ENCODE results near the gene COPZ1.
"Not testable (repeated sequence)": the region's sequence is repeated elsewhere in the genome, so short reads cannot be mapped to it uniquely, and the experiment has no call there.

Gene COPZ1

GRCh38 chr12:54294953-54295566 lies 29.9 kb upstream of the COPZ1 start:
- no peak for DNase-seq

DNA sequence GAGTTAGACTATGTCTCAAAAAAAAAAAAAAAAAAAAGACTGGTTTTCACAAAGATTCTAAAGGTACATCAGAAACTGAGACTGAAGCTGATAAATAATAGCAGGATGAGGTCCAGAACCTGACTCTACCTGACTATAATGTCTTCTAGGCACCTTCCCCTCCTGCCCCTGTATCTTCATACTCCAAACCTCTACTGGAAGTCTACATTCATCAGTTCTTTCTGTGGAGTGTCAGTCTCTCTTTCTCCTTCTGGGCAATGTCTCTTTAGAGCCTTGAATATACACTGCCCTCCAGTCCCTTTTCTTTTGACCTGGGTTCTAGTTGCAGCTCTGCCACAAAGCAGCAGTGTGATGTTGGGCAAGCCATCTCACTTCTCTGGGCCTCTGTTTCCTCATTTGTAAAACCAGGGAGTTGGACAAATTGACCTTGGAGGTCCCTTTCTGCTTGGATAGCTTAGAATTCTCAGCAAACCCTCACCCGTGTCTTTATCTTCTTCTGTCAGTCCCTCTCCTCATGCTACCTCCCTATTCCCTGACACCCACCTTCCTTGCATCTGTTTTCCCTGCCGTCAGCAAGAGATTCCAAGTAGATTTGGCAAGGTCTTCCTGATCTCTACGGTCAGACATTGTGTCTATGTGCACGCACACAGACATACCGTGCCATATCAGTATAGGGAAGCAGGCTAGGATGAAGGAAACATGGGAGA lies 28.4 kb upstream of the COPZ1 start:
- DNase-seq: no peak

DNA sequence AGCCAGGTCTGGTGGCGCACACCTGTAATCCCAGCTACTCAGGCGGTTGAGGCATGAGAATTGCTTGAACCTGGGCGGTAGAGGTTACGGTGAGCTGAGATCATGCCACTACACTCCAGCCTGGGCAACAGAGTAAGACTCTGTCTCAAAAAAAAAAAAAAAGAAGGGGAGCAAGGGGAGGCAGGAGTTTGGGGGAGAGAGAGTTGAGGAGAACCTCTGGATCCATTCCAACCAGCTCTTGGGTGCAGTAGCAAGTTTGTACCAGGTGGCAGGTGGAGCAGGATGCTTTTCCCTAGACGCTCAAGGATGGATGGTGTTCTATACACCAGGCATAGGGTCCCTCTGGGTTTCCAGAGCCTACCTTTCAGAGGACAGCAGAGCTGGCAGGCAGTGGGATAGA lies 26.0 kb upstream of the COPZ1 start:
- DNase-seq: no peak

DNA sequence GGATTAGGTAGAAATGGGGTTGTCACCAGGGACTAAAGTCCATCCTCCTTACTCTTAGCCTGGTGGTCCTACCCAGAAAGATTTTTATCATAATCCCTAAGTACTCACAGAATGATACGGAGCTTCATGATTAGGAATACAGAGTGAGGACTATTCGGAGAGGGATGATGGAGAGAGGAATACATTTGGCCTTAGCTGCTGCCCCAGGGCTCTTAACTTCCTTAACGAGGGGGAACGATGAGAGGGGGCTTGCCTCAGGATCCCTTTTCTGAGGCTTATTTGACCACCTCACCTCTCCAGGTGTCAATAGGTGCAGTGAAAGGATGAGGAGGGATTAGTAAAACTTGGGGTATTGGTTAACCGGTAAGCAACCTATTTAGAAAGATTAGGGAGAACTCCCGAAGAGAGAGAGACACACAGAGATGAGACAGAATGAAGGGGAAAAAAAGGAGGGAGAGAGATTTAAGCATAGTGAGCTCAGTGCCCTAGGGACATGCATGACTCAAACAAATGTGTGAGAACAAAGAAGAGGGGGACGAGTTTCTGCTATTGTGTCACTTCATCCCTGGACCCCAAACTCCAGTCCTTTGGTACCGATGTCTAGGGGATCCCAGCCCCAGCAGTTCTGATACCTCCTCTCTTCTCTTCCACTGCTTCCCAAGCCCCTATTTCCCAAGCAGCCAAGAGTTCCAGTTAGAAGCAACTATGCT lies 25.3 kb upstream of the COPZ1 start:
- no peak for DNase-seq

- no peak for DNase-seq
These were observed 24.7 kb upstream of the COPZ1 start for GRCh38 chr12:54300225-54300731.

DNA sequence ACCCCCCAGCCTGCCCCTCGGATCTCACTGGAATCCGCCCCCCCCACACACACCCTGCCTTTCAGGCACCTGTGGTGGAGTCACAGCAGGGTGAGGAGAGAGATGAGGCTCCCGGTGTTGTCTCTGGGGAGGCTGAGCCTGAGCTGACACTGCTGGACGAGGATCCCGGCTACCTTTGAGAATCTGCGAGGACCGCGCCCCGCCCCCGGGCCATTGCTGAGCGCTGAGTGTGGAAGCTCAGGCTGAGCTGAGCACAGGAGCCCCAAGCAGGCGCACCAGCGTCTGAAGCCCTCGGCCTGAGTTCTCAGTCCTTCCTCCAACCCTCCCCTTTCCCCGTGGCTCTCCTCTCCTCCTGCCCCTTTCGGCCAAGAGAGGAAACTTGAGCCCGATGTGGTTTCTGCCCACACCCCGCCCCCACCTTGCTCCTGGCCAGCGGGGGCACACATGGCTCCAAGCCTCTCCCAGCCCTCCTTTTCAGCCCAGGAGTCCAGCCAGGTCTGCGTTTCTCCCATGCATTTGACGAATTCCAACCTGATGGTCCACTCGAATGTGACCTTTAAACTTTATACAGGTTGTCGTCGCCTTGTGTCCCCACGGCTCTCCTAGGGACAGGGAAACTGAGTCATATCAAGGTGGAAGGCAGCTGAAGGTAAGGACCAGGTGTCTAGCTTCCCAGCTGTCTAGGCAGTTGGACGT lies 24.1 kb upstream of the COPZ1 start, which contains the start of gene NFE2:
Gene NFE2, minus strand, starts transcription at position 284 of the 696 bp plus-strand sequence. CDS start 5,767 bp downstream, outside the sequence.
- peak; percentile 47 for DNase-seq

DNA sequence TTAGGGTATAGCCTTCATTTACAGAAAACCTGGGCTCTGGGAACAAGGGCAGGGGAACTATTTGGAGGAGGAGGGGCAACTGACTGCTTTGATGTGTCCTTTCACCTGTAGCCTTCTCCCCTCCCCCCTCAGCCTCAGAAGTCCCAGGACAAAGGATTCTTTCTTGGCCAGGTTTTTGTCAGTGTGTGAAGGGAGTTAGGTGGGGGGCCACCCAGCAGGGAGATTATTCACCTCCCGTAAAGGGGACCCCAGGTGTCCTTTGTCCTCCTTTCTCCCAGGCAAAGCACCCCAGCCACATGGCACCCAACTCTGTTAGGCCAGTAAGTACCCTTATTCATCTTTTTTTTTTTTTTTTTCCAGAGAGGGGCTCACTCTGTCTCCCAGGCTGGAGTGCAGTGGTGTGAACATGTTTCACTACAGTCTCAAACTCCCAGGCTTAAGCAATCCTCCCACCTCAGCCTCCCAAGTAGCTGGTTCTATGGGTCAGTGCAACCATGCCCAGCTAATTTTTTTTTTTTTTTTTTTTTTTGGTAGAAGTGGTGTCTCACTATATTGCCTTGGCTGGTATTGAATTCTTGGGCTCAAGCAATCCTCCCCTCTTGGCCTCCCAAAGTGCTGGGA lies 23.4 kb upstream of the COPZ1 start:
- DNase-seq: no peak

DNA sequence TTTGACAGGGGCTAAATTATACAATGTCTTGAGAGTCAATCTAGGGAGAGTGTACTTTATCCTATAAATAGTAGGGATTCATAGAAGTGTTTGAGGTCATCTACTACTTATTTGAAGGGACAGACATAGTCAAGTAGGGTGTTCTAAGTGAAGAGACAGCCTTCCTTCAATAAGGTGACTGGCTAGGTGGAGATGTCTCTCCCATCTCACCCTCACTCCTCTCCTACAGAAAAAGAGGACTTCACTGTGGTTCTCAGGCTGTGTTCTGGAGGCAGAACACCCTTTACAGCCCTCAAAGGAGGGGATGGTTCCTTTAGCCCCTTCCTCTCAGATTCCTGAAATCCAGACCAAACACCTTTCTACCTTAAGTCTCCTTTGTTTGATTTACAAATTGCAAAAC lies 21.3 kb upstream of the COPZ1 start:
- DNase-seq: no peak

DNA sequence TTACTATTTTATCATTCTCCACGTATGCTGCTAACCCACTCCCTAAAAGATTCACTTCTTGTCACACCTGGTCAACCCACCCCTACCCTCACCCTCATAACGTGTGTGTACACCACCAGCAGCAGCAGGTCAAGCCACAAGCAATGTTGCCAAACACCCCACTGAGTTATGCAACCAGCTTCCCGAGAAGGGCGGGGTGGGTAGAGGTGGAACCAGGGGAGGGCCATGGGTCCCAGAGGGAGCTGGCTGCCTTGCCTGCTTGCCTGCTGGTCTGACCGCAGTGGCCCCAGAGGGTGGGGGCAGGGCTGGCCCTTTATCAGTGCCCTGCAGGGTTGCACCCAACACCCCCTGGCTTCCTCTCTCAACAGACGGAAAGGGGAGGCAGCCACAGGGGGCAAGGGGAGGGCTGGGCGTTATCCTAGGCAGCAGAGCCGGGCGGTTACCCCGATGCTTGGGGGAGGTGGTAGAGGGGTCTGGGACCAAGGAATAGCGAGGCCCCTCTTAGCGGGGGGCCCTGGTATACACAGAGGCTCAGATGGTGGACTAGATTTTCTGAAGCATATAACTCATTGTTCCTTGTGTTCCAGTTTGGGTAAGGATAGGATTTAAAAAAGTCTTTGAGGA lies 20.6 kb upstream of the COPZ1 start:
- no peak for DNase-seq

DNA sequence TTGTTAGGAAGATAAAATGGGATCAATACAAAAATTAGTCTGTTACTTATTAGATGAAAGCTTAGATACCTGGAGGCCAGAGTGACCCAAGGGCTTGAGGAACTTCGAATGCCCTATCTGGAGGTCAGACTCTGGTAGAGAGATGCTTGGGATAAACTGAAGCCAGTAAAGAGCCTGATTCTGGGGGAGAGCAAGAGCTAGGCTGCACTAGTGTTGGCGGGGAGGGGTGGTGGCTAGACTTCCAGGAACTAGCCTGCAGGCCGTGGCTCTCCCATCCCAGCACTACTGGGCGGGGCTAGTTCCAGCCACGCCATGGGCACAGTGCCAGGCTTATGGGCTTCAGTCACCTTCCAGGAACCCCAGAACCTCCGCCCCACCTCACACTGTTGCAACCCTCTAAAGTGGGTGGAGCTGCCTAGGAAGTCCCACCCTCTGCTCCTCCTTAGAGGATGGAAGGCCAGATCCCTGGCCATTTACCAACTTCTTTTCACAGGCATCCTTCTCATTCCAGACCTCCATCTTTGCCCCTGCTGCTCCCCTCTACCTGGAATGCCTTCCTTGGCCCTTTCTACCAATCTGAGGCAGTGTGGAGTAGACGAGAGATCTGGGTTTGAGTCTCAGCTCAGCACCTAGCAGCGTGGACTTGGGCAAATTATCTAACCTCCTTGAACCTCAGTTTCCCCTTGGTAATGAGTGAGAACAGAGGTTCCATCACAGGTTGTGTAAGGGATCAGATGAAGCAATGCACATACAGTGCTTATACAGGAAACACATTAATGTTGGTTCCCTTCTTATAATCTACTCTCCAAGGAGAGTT lies 17.8 kb upstream of the COPZ1 start:
- DNase-seq: no peak

DNA sequence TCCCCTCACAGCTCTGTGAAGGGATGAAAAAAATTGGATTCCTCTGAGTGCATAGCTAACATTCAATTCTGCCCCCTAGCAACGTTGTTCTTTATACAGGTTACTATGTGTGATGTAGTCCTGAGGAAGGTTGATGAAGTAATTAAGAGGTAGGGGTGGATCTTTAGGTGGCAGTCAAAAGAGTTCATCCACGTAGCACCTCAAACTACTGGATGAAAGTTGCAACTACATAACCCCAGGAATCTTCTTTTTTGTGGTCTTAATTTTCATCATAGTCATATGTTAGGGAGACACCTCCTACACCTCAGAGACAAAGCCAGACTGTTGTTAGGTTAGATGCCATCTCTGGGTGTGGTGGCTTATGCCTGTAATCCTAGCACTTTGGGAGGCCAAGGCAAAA lies 13.9 kb upstream of the COPZ1 start:
- no peak for DNase-seq

GRCh38 chr12:54312309-54312708 lies 12.6 kb upstream of the COPZ1 start:
- DNase-seq: not testable (repeated sequence)

GRCh38 chr12:54321363-54321762 lies 3.6 kb upstream of the COPZ1 start:
- DNase-seq: no peak

- not testable (repeated sequence) for DNase-seq
These were observed 645 bp downstream of the COPZ1 start for GRCh38 chr12:54325442-54326109.

DNA sequence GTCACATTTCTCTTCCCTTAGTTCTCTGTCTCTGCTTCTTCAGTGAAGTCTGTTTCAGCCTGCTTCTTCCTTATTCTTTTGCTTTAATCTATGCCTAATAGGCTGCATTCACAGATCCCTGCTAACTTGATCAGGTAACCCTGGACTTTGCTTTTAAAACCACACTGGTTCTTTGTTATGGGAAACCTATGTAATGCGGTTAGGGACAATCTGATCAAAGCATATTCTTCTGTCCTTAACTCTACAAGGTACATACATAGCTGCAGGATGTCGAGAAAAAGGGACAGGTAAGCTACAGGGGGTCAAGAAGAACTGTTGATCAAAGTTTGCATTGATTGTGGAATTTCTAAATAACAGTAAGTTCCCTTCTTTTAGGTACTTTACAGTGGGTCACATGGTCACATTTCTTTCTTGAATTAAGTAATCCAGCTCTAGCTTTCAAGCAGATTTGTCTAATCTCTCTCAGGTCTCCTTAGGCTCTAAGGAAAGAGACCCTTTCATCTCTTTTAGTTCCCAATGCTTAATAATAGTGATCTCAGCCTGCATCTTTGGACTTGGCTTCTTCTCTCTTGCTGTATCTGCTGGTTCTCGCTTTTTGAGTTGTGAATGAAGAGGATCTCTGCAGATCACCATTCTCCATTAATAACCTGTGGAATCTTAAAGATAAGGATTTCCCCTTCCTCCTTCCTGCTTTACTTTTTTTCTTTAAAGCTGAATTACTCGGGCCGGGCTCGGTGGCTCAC lies 3.8 kb downstream of the COPZ1 start:
- no peak for DNase-seq

DNA sequence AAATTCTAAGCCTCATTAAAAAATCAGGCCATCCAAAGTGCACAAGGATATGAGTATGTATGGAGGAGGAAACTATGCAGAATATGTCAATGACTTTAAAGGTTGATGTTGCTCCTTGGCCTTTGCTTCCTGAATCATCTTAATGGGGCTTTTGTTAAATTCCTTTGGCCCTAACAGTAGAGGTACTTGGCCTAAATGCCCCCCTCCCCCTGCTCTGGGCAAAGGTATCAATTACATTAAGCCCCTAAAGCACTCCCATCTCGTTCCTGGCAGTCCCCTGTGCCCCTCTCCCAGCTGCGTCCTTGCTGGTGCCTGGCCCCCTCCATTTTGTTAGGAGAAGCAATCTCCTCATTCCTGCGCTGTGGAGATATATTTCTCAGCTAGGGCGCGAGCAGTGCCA lies 4.8 kb downstream of the COPZ1 start:
- no peak for DNase-seq

DNA sequence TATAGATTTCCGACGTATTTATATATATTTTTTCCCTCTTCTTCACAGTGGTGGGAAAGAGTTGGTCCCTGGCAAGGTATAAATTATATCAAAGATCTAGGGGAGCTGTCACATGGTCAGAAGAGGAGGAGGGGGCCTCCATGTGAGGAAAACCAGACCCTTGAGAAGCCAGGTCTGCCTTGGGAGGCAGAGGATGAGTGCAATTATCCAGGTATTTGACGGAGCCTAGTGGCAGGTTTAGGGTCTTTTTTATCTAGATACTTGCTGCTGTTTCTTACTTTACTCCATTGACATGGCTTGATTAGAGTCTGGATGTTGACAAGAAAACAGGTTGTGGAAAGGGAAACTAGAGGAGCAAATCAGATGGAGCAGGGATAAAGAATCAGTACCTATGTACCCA lies 5.5 kb downstream of the COPZ1 start:
- no peak for DNase-seq

DNA sequence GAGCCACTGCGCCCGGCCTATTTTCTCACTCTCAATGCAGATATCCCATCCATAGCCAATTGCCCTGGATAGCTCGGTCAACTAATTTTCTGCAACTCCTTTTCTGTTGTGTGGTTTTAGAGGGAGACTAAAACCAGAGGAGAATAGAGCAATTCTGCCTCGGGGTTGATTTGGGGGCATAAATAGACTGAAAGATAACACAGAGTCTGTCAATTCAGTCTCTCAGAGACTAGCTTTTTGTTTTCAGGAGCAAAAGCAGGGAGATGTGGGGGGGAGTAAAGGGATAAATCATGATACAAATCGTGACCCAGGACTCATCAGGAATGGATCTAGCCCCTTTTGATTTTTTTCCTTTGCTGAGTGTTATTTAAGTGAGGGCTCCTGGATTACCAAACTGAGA lies 6.5 kb downstream of the COPZ1 start:
- no peak for DNase-seq

GRCh38 chr12:54333420-54334034 lies 8.6 kb downstream of the COPZ1 start:
- no peak for DNase-seq

Data from kidney glomerular epithelial cell (primary cell).